ENCODE measurements around the gene FUT8.

GRCh38 chr14:65414961-65415589 is 2.5 kb downstream of the FUT8 start:
- TF ChIP-seq CTCF (IDR thresholded peaks at IDR 0.05) = peak; percentile 21 to 31 (median 23)
- no peak for TF ChIP-seq POLR2A (IDR thresholded peaks at IDR 0.05)
